HG02852 (cell line): ENCODE results near the gene ADK.
"Not testable (repeated sequence)": the region's sequence is repeated elsewhere in the genome, so short reads cannot be mapped to it uniquely, and the experiment has no call there.

Experiments
- ATAC-seq: cut with Tn5 transposase; IDR thresholded peaks from one replicate; pipeline ENCODE4 v1.9.1; 2021; ENCODE audit warnings: mild to moderate bottlenecking, moderate library complexity; ENCODE audit not compliant: unreplicated experiment

The ADK gene

GRCh38 chr10:74337330-74338016 lies 186.5 kb downstream of the ADK start:
- ATAC-seq = no peak

- no peak for ATAC-seq
These were observed 192.0 kb downstream of the ADK start for GRCh38 chr10:74342991-74343390.

GRCh38 chr10:74343804-74344203 lies 192.8 kb downstream of the ADK start:
- no peak for ATAC-seq

GRCh38 chr10:74344306-74344705 lies 193.3 kb downstream of the ADK start:
- ATAC-seq = no peak

- no peak for ATAC-seq
These were observed 196.5 kb downstream of the ADK start for GRCh38 chr10:74347522-74347921.

- not testable (repeated sequence) for ATAC-seq
These were observed 202.0 kb downstream of the ADK start for GRCh38 chr10:74353021-74353420.

- ATAC-seq = no peak
These were observed 210.7 kb downstream of the ADK start for GRCh38 chr10:74361678-74362077.

GRCh38 chr10:74363727-74364126 lies 212.7 kb downstream of the ADK start:
- ATAC-seq = no peak

- no peak for ATAC-seq
These were observed 214.1 kb downstream of the ADK start for GRCh38 chr10:74365109-74365508.

- ATAC-seq = no peak
These were observed 220.7 kb downstream of the ADK start for GRCh38 chr10:74371696-74372095.

- no peak for ATAC-seq
These were observed 222.0 kb downstream of the ADK start for GRCh38 chr10:74373059-74373458.

GRCh38 chr10:74377476-74377875 lies 226.5 kb downstream of the ADK start:
- ATAC-seq = no peak

GRCh38 chr10:74379474-74379873 lies 228.5 kb downstream of the ADK start:
- ATAC-seq = no peak

GRCh38 chr10:74380795-74381194 lies 229.8 kb downstream of the ADK start:
- no peak for ATAC-seq

GRCh38 chr10:74381291-74381853 lies 230.4 kb downstream of the ADK start:
- no peak for ATAC-seq

- no peak for ATAC-seq
These were observed 231.6 kb downstream of the ADK start for GRCh38 chr10:74382663-74383062.

GRCh38 chr10:74383642-74384041 lies 232.6 kb downstream of the ADK start:
- no peak for ATAC-seq

- no peak for ATAC-seq
These were observed 233.7 kb downstream of the ADK start for GRCh38 chr10:74384615-74385183.

- no peak for ATAC-seq
These were observed 237.8 kb downstream of the ADK start for GRCh38 chr10:74388801-74389200.

- no peak for ATAC-seq
These were observed 240.8 kb downstream of the ADK start for GRCh38 chr10:74391786-74392185.

- ATAC-seq = no peak
These were observed 243.5 kb downstream of the ADK start for GRCh38 chr10:74394416-74394969.

- ATAC-seq = no peak
These were observed 249.2 kb downstream of the ADK start for GRCh38 chr10:74400186-74400585.
